ENCODE measurements around the gene EBP.

- no peak for TF ChIP-seq CTCF (IDR thresholded peaks at IDR 0.05)
- TF ChIP-seq POLR2A (IDR thresholded peaks at IDR 0.05): no peak
Measured at GRCh38 chrX:48573690-48574269, 52.2 kb downstream of the EBP start.
